K562 (cell line): Measurements from ENCODE around the gene AGR3. TPM values are rescaled to one million over a fixed set of nuclear protein-coding genes. Genes with fewer than 3 reads are reported as not detected.

ENCODE experiments used
- ATAC-seq: fragments of 200-7000 bp; cut with Tn5 transposase; 3 replicates; pipeline ENCODE4 v1.9.1; 2020; ENCODE audit warnings: moderate library complexity
- BruUV-seq: library from RNA; stranded (reverse); fragments of 400-500 nt; replicated peaks from 2 replicates; lab custom pipeline; 2021; lab: Mats Ljungman, UMichigan
- CTCF ChIA-PET: fragments of 300-600 bp; formaldehyde crosslinking; extraction: SDS; loops from one replicate; lab custom pipeline; 2021; ENCODE audit warnings: low intra/inter-chr PET ratio; lab: Yijun Ruan, JAX
- POLR2A ChIA-PET: fragments of 300-600, 350-650 bp; sonication (Branson Sonifier 250); formaldehyde crosslinking; extraction: SDS; loops from one replicate; lab custom pipeline; 2021; ENCODE audit warnings: antibody characterized with exemption, inconsistent platforms; lab: Yijun Ruan, JAX
- DNase-seq, 4 experiments: peaks; one replicate each; pipeline versions ENCODE4 v3.0.0 to v3.0.0-alpha.2; 2011 to 2018; ENCODE audit warnings: low spot score in 3 of 4, mixed read lengths in 3 of 4; ENCODE audit errors: extremely low read depth in 1 of 4
- FAIRE-seq: peaks from 2 replicates; lab custom pipeline; 2011; peaks lifted over from hg19 to GRCh38; lab: Jason Lieb, UNC
- H2AFZ ChIP-seq: 2 replicates; pipeline ENCODE4 v1.6.0; 2011; ENCODE audit warnings: low read depth, low read length, control low read depth, inconsistent platforms
- H3K27ac ChIP-seq: fragments of 200-600 bp; 3 replicates; pipeline ENCODE4 v1.8.0; 2011; ENCODE audit warnings: low read depth, mild to moderate bottlenecking, control low read depth, inconsistent platforms, low read length, moderate library complexity, mixed read lengths; ENCODE audit errors: extremely low read depth
- H3K27me3 ChIP-seq, 2 experiments: fragments of 300-600 bp in 1 of 2; 2 replicates in 1 of 2; 3 replicates in 1 of 2; pipeline versions ENCODE4 v1.6.0 to v1.8.0; 2011; ENCODE audit warnings: inconsistent platforms in 2 of 2, low read length in 2 of 2, mild to moderate bottlenecking in 1 of 2, mixed read lengths in 1 of 2, moderate library complexity in 1 of 2; ENCODE audit not compliant: control insufficient read depth in 2 of 2, insufficient read depth in 2 of 2
- H3K36me3 ChIP-seq: fragments of 300-600 bp; 3 replicates; pipeline ENCODE4 v1.8.0; 2011; ENCODE audit warnings: mild to moderate bottlenecking, low read length, inconsistent platforms; ENCODE audit not compliant: control insufficient read depth, insufficient read depth
- H3K4me1 ChIP-seq, 2 experiments: fragments of 200-600 bp in 1 of 2; replicated peaks in 1 of 2; 2 replicates in 1 of 2; 3 replicates in 1 of 2; pipeline versions ENCODE4 v1.5.1 to v1.8.0; 2011; ENCODE audit warnings: inconsistent platforms in 2 of 2, low read length in 2 of 2, mild to moderate bottlenecking in 1 of 2, mixed read lengths in 1 of 2, moderate library complexity in 1 of 2; ENCODE audit not compliant: control insufficient read depth in 2 of 2, insufficient read depth in 2 of 2
- H3K4me2 ChIP-seq: 2 replicates; pipeline ENCODE4 v1.6.1; 2011; ENCODE audit warnings: low read length, control low read depth, inconsistent platforms, mixed read lengths; ENCODE audit not compliant: insufficient read depth
- H3K4me3 ChIP-seq: fragments of 200-600 bp; sonication (generic), shearing (Covaris generic); 2 replicates; pipeline ENCODE4 v1.5.1; 2016; ENCODE audit warnings: control low read depth, inconsistent platforms
- H3K79me2 ChIP-seq: fragments of 200-600 bp; 3 replicates; pipeline ENCODE4 v1.8.0; 2011; ENCODE audit warnings: low read length, inconsistent platforms; ENCODE audit not compliant: control insufficient read depth, insufficient read depth
- H3K9ac ChIP-seq, 2 experiments: 2 replicates each; pipeline versions ENCODE4 v1.6.0 to v1.6.1; 2011; ENCODE audit warnings: low read depth in 2 of 2, low read length in 2 of 2, control low read depth in 1 of 2, inconsistent platforms in 1 of 2, mild to moderate bottlenecking in 1 of 2, mixed read lengths in 1 of 2; ENCODE audit not compliant: insufficient read depth in 1 of 2
- H3K9me1 ChIP-seq: one replicate; pipeline ENCODE4 v1.6.0; 2011; ENCODE audit warnings: inconsistent platforms, mild to moderate bottlenecking, low read length, moderate library complexity; ENCODE audit not compliant: control insufficient read depth, insufficient read depth
- H3K9me3 ChIP-seq: replicated peaks from 2 replicates; pipeline ENCODE4 v1.5.1; 2011; ENCODE audit warnings: low read depth, low read length, inconsistent platforms; ENCODE audit not compliant: control insufficient read depth, insufficient read depth
- H4K20me1 ChIP-seq: replicated peaks from 2 replicates; pipeline ENCODE4 v1.6.1; 2011; ENCODE audit warnings: low read length, inconsistent platforms, mixed read lengths; ENCODE audit not compliant: control insufficient read depth, insufficient read depth
- CBFA2T3 ChIP-seq: fragments of 450-650 bp; IDR thresholded peaks from 2 replicates; pipeline ENCODE4 v1.6.1; 2017
- GABPA ChIP-seq: fragments of 200-800 bp; sonication (Bioruptor generic); conservative IDR thresholded peaks from 2 replicates; pipeline ENCODE4 v1.6.1; 2016; ENCODE audit warnings: low read depth, missing genetic modification characterization, missing compliant biosample characterization
- RUNX1 ChIP-seq: sonication (generic); IDR thresholded peaks from 2 replicates; pipeline ENCODE4 v1.6.1; 2016; ENCODE audit warnings: antibody characterized with exemption, low read depth
- WGBS: fragments of 100-300 bp; shearing (Covaris generic); methylation state at CpG from one replicate; pipeline ENCODE4 v1.1.6; 2016; ENCODE audit warnings: low coverage, mixed read lengths; ENCODE audit not compliant: insufficient coverage; ENCODE audit errors: missing lambda C conversion rate; 5-methylcytosine and 5-hydroxymethylcytosine counted together
- in situ Hi-C: fragments of 300-500 bp; cut with MboI; formaldehyde crosslinking; loops from 4 replicates; pipeline ENCODE4 v1.15.0; 2018; ENCODE audit warnings: inconsistent platforms, mixed read lengths
- intact Hi-C: fragments of 100-400 bp; cut with micrococcal nuclease; formaldehyde crosslinking; loops from 2 replicates; pipeline ENCODE4 v1.14.2; 2022
- polyA plus RNA-seq, 8 experiments: library from polyadenylated mRNA; depleted of rRNA in 4 of 8; stranded (reverse) in 5 of 8; unstranded in 3 of 8; fragments of >200 nt; fragmentation: Nextera tagmentation in 2 of 8; fragmentation: Illumina TruSeq in 1 of 8; extraction: Ambion mirVana in 2 of 8; extraction: Trizol in 1 of 8; gene quantifications; 2 replicates each; pipeline versions ENCODE4 v1.2.1 to v1.2.3, GENCODE V29; 2011 to 2014; ENCODE audit warnings: inconsistent platforms in 1 of 8, missing spikeins in 1 of 8
- total RNA-seq, 7 experiments: library from RNA; depleted of rRNA in 6 of 7; stranded (reverse); fragments of >200 nt in 6 of 7; fragmentation: Illumina TruSeq in 2 of 7; extraction: Trizol in 2 of 7; gene quantifications; 2 replicates each; pipeline versions ENCODE4 v1.2.1 to v1.2.3, GENCODE V29; 2011 to 2021; ENCODE audit warnings: low replicate concordance in 1 of 7
- TF ChIP-seq, protein P1 (sequence below): fragments of 450-650 bp; IDR thresholded peaks from 2 replicates; pipeline ENCODE4 v1.6.1; 2016; ENCODE audit warnings: low read depth
- TF ChIP-seq, protein P2 (sequence below): fragments of 250-450 bp; sonication (Bioruptor Pico); IDR thresholded peaks from 2 replicates; pipeline ENCODE4 v1.5.1; 2021; ENCODE audit warnings: mild to moderate bottlenecking

AGR3 gene
- total and polyA plus RNA-seq, 9 of the 15 experiments (the other 6 are each of a cell fraction or from before 2014, with no cell fraction given) = not detected

DNA sequence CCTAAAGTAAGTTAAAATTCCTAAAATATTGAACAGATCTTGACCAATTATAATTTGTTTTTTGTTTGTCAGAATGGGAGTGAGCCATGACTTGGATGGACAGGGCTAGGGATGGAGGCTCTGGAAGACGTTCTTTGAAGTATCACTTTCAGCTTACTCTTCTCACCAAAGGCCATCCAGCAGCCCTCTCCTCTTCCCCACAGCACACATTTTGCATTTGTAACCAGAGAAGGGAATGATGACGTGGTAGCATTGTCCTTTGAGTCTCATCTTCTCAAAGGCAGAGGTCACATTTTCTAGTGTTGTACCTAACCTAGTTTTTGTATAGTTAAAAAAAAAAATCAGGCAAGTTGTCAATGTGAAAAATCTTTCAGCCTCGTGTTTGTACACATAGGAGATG lies 43.8 kb upstream of the AGR3 start:
- no peak overlapping the region for H3K9ac ChIP-seq

More for the DNA sequence above, 43.8 kb upstream of the AGR3 start:
- in situ Hi-C loops (no loop called here), intact Hi-C loops (no loop called here)
- DNase-seq = no peak
- H3K9me3 ChIP-seq = no peaks in the 10 kb centered on the region
- CTCF ChIA-PET = no interaction called here
- no peak overlapping the region for H3K4me3 ChIP-seq
- POLR2A ChIA-PET = no interaction called here
- no peak for FAIRE-seq
- H2AFZ ChIP-seq = no peak overlapping the region
- no peaks in the 10 kb centered on the region for H3K4me1 ChIP-seq
- 9% methylated on average over 3 of the region's 3 CpGs for WGBS
- no TSS peak for BruUV-seq
- no peaks in the 10 kb centered on the region for H3K9me1 ChIP-seq
- H4K20me1 ChIP-seq = no peaks in the 10 kb centered on the region
- ATAC-seq = no peak
- H3K27ac ChIP-seq = no peak overlapping the region
- H3K27me3 ChIP-seq = no peaks in the 10 kb centered on the region; a peak in 1 of 5 replicates
- no peak for TF ChIP-seq CBFA2T3
- TF ChIP-seq, protein P1, sequence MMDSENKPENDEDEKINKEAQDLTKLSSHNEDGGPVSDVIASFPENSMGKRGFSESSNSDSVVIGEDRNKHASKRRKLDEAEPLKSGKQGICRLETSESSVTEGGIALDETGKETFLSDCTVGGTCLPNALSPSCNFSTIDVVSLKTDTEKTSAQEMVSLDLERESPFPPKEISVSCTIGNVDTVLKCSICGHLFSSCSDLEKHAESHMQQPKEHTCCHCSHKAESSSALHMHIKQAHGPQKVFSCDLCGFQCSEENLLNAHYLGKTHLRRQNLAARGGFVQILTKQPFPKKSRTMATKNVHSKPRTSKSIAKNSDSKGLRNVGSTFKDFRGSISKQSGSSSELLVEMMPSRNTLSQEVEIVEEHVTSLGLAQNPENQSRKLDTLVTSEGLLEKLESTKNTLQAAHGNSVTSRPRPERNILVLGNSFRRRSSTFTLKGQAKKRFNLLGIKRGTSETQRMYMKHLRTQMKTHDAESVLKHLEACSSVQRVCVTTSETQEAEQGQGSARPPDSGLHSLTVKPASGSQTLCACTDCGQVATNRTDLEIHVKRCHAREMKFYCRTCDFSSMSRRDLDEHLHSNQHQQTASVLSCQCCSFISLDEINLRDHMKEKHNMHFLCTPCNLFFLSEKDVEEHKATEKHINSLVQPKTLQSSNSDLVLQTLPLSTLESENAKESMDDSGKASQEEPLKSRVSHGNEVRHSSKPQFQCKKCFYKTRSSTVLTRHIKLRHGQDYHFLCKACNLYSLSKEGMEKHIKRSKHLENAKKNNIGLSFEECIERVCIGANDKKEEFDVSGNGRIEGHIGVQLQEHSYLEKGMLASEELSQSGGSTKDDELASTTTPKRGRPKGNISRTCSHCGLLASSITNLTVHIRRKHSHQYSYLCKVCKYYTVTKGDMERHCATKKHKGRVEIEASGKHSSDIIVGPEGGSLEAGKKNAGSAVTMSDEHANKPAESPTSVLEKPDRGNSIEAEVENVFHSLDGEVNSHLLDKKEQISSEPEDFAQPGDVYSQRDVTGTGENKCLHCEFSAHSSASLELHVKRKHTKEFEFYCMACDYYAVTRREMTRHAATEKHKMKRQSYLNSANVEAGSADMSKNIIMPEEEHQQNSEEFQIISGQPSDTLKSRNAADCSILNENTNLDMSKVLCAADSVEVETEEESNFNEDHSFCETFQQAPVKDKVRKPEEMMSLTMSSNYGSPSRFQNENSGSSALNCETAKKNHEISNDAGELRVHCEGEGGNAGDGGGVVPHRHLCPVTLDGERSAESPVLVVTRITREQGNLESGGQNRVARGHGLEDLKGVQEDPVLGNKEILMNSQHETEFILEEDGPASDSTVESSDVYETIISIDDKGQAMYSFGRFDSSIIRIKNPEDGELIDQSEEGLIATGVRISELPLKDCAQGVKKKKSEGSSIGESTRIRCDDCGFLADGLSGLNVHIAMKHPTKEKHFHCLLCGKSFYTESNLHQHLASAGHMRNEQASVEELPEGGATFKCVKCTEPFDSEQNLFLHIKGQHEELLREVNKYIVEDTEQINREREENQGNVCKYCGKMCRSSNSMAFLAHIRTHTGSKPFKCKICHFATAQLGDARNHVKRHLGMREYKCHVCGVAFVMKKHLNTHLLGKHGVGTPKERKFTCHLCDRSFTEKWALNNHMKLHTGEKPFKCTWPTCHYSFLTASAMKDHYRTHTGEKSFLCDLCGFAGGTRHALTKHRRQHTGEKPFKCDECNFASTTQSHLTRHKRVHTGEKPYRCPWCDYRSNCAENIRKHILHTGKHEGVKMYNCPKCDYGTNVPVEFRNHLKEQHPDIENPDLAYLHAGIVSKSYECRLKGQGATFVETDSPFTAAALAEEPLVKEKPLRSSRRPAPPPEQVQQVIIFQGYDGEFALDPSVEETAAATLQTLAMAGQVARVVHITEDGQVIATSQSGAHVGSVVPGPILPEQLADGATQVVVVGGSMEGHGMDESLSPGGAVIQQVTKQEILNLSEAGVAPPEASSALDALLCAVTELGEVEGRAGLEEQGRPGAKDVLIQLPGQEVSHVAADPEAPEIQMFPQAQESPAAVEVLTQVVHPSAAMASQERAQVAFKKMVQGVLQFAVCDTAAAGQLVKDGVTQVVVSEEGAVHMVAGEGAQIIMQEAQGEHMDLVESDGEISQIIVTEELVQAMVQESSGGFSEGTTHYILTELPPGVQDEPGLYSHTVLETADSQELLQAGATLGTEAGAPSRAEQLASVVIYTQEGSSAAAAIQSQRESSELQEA = no peak
- TF ChIP-seq RUNX1 = no peak
- no peak for TF ChIP-seq GABPA
- TF ChIP-seq, protein P2, sequence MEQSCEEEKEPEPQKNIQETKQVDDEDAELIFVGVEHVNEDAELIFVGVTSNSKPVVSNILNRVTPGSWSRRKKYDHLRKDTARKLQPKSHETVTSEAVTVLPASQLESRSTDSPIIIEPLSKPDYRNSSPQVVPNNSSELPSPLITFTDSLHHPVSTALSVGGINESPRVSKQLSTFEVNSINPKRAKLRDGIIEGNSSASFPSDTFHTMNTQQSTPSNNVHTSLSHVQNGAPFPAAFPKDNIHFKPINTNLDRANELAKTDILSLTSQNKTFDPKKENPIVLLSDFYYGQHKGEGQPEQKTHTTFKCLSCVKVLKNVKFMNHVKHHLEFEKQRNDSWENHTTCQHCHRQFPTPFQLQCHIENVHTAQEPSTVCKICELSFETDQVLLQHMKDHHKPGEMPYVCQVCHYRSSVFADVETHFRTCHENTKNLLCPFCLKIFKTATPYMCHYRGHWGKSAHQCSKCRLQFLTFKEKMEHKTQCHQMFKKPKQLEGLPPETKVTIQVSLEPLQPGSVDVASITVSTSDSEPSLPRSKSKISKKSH = no peak
- TF ChIP-seq, all 486 proteins: peak for 0
- no peaks in the 10 kb centered on the region for H3K79me2 ChIP-seq
- H3K4me2 ChIP-seq = no peak overlapping the region
- H3K36me3 ChIP-seq = no peaks in the 10 kb centered on the region
